ENCODE results near the gene SLC9A3. TPM values are rescaled to one million over a fixed set of nuclear protein-coding genes. Genes with fewer than 3 reads are reported as not detected.

SLC9A3 gene
- total RNA-seq, 1 donor from 2014 or later = 1.6 TPM

DNA sequence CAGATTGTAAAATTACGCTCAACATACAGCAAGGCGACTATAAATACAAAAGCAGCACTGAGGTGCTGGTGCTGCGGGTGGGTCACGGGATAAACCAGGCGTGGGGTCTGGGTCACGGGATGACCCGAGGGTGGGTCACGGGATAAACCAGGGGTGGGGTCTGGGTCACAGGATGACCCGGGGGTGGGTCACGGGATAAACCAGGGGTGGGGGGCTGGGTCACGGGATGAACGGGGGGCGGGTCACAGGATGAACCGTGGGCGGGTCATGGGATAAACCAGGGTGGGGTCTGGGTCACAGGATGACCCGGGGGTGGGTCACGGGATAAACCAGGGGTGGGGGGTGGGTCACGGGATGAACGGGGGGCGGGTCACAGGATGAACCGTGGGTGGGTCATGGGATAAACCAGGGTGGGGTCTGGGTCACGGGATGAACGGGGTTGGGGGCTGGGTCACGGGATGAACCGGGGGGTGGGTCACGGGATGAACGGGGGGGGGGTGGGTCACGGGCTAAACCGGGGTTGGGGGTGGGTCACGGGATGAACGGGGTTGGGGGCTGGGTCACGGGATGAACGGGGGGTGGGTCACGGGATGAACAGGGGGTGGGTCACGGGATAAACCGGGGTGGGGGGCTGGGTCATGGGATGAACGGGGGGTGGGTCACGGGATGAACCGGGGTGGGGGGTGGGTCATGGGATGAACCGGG is 30.2 kb upstream of the SLC9A3 start:
- TF ChIP-seq, protein P1, sequence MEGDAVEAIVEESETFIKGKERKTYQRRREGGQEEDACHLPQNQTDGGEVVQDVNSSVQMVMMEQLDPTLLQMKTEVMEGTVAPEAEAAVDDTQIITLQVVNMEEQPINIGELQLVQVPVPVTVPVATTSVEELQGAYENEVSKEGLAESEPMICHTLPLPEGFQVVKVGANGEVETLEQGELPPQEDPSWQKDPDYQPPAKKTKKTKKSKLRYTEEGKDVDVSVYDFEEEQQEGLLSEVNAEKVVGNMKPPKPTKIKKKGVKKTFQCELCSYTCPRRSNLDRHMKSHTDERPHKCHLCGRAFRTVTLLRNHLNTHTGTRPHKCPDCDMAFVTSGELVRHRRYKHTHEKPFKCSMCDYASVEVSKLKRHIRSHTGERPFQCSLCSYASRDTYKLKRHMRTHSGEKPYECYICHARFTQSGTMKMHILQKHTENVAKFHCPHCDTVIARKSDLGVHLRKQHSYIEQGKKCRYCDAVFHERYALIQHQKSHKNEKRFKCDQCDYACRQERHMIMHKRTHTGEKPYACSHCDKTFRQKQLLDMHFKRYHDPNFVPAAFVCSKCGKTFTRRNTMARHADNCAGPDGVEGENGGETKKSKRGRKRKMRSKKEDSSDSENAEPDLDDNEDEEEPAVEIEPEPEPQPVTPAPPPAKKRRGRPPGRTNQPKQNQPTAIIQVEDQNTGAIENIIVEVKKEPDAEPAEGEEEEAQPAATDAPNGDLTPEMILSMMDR (IDR thresholded peaks at IDR 0.05; ENCODE audit: insufficient read depth, low read length, severe bottlenecking) = no peak
- Histone ChIP-seq H3K4me3 (ENCODE audit: low read depth, low read length) (no peak overlapping the region), H3K36me3 (ENCODE audit: control insufficient read depth, insufficient read depth, low read length) (no peaks in the 10 kb centered on the region), H3K27me3 (ENCODE audit: control insufficient read depth, insufficient read depth, low read length) (no peaks in the 10 kb centered on the region)
- no peak for DNase-seq (ENCODE audit: low read depth)
- FAIRE-seq = no peak

DNA sequence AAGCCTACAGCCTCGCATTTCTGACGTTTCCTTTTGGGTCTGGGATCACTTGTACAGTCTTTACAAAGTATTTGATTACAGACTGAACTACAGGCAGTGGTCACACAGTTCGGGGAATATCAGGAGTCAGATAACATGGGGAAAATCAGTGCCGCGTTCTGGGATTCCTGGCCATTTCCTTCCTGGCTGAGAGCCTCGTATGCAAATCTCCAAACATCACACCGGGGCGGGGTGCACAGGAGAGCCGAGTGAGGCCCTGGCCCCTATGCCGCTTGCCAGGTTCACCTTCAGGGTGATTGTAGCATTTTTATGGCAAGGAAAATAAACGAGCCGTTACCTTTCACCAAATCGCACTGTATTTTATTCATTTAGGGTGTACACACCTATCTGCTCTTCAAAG is 29.6 kb upstream of the SLC9A3 start:
- Histone ChIP-seq H3K4me3 (ENCODE audit: low read depth, low read length) (no peak overlapping the region), H3K27me3 (ENCODE audit: control insufficient read depth, insufficient read depth, low read length) (no peaks in the 10 kb centered on the region), H3K36me3 (ENCODE audit: control insufficient read depth, insufficient read depth, low read length) (no peaks in the 10 kb centered on the region)
- TF ChIP-seq, protein P1 (IDR thresholded peaks at IDR 0.05; ENCODE audit: insufficient read depth, low read length, severe bottlenecking) = no peak
- no peak for FAIRE-seq
- DNase-seq (ENCODE audit: low read depth) = no peak

DNA sequence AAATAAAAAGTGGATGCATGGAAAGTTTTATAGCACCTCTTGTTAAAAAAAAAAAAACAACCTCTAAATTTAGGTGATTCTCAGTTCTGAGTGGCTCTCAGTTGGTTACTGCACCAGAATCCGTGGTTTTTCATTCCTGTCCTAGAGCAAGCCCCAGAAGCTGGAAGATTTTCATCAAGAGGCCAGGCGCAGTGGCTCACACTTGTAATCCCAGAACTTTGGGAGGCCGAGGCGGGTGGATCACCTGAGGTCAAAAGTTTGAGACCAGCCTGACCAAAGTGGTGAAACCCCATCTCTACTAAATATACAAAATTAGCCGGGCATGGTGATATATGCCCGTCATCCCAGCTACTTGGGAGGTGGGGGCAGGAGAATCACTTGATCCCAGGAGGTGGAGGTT is 27.2 kb upstream of the SLC9A3 start:
- Histone ChIP-seq H3K4me3 (ENCODE audit: low read depth, low read length) (no peak overlapping the region), H3K36me3 (ENCODE audit: control insufficient read depth, insufficient read depth, low read length) (no peaks in the 10 kb centered on the region), H3K27me3 (ENCODE audit: control insufficient read depth, insufficient read depth, low read length) (no peaks in the 10 kb centered on the region)
- FAIRE-seq (no peak), DNase-seq (ENCODE audit: low read depth) (no peak)
- TF ChIP-seq, protein P1 (IDR thresholded peaks at IDR 0.05; ENCODE audit: insufficient read depth, low read length, severe bottlenecking) = no peak

DNA sequence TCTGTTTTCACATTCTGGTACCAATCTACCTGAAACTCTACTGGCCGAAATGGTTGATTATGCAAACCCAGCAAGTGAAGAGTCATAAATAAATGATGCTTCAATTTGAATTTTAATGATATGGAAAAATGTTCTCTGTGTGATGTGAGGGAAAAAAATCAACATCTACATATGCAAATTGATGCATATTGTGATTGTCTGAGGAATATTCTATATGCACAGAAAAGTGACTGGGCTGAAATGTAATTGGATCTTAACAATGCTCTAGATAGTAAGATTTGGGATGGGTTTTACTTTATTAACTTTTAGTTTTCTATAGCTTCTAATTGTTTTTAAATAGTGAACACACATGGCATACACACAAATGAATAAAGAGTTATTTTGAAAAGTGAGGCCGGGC is 25.0 kb upstream of the SLC9A3 start:
- Histone ChIP-seq H3K27me3 (ENCODE audit: control insufficient read depth, insufficient read depth, low read length) (no peaks in the 10 kb centered on the region), H3K4me3 (ENCODE audit: low read depth, low read length) (no peak overlapping the region), H3K36me3 (ENCODE audit: control insufficient read depth, insufficient read depth, low read length) (no peaks in the 10 kb centered on the region)
- FAIRE-seq = no peak
- DNase-seq (ENCODE audit: low read depth) = no peak
- TF ChIP-seq, protein P1 (IDR thresholded peaks at IDR 0.05; ENCODE audit: insufficient read depth, low read length, severe bottlenecking) = no peak

DNA sequence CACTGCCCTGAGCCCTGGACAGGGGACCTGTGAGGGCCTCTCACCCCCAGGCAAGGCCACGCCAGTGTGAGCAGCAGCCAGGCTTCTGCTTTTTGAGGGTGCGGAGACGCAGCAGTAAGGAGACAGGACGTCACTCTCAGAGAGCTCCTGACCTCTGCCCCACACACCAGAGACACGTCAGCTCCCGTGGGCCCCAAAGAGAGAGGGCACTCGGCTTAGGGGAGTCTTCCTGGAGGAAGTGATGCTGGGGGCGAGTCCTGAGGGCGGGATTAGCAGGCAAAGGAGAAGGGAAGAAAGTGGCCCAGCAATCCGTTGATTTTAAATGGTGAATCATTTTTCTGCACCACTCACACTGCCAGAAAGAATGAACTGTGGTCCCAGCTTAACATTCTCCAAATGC is 24.0 kb upstream of the SLC9A3 start:
- FAIRE-seq (no peak), DNase-seq (ENCODE audit: low read depth) (no peak)
- no peaks in the 10 kb centered on the region for H3K27me3 ChIP-seq (ENCODE audit: control insufficient read depth, insufficient read depth, low read length)
- TF ChIP-seq, protein P1 (IDR thresholded peaks at IDR 0.05; ENCODE audit: insufficient read depth, low read length, severe bottlenecking) = no peak
- no peaks in the 10 kb centered on the region for H3K36me3 ChIP-seq (ENCODE audit: control insufficient read depth, insufficient read depth, low read length)
- H3K4me3 ChIP-seq (ENCODE audit: low read depth, low read length) = no peak overlapping the region
